H9 (cell line): ENCODE data around the gene ZNF823. TPM values are rescaled to one million over a fixed set of nuclear protein-coding genes. Genes with fewer than 3 reads are reported as not detected.

Experiments used
- DNase-seq: peaks from one replicate; pipeline ENCODE4 v3.0.0-alpha.2; 2017
- H2AFZ ChIP-seq: one replicate; pipeline ENCODE4 v1.6.1; 2013; ENCODE audit warnings: mild to moderate bottlenecking, low read length, control low read depth, moderate library complexity
- H2AK5ac ChIP-seq: 2 replicates; pipeline ENCODE4 v1.6.1; 2013; ENCODE audit warnings: low read length, control low read depth, mixed read lengths; ENCODE audit not compliant: insufficient read length
- H2BK120ac ChIP-seq: one replicate; pipeline ENCODE4 v1.6.1; 2013; ENCODE audit warnings: low read depth, mild to moderate bottlenecking, low read length, control low read depth, inconsistent platforms; ENCODE audit not compliant: poor library complexity, severe bottlenecking
- H2BK12ac ChIP-seq: 2 replicates; pipeline ENCODE4 v1.6.1; 2013; ENCODE audit warnings: low read length, control low read depth, mixed read lengths, low read depth; ENCODE audit not compliant: insufficient read length
- H2BK15ac ChIP-seq: 2 replicates; pipeline ENCODE4 v1.6.1; 2013; ENCODE audit warnings: low read depth, low read length, control low read depth
- H2BK20ac ChIP-seq: one replicate; pipeline ENCODE4 v1.6.1; 2013; ENCODE audit warnings: low read depth, mild to moderate bottlenecking, low read length, control low read depth, inconsistent platforms; ENCODE audit not compliant: poor library complexity, severe bottlenecking
- H2BK5ac ChIP-seq: 2 replicates; pipeline ENCODE4 v1.6.1; 2013; ENCODE audit warnings: low read length, control low read depth, mixed read lengths; ENCODE audit not compliant: insufficient read length
- H3K14ac ChIP-seq: 2 replicates; pipeline ENCODE4 v1.6.1; 2013; ENCODE audit warnings: low read length, control low read depth; ENCODE audit not compliant: insufficient read depth
- H3K18ac ChIP-seq: 2 replicates; pipeline ENCODE4 v1.6.1; 2013; ENCODE audit warnings: low read depth, mild to moderate bottlenecking, mixed read lengths, low read length, control low read depth; ENCODE audit not compliant: insufficient read length
- H3K23ac ChIP-seq: 2 replicates; pipeline ENCODE4 v1.6.1; 2013; ENCODE audit warnings: low read length, control low read depth, mixed read lengths, low read depth; ENCODE audit not compliant: insufficient read length
- H3K23me2 ChIP-seq: 2 replicates; pipeline ENCODE4 v1.6.1; 2013; ENCODE audit warnings: low read depth, mild to moderate bottlenecking, mixed read lengths, low read length, control low read depth; ENCODE audit not compliant: insufficient read length, poor library complexity, severe bottlenecking
- H3K27ac ChIP-seq: 2 replicates; pipeline ENCODE4 v1.5.1; 2013; ENCODE audit warnings: low read length, control low read depth, mixed read lengths, low read depth; ENCODE audit not compliant: insufficient read length
- H3K27me3 ChIP-seq: 2 replicates; pipeline ENCODE4 v1.6.1; 2013; ENCODE audit warnings: low read length, control low read depth, inconsistent platforms; ENCODE audit not compliant: insufficient read depth
- H3K4ac ChIP-seq: 2 replicates; pipeline ENCODE4 v1.6.1; 2013; ENCODE audit warnings: low read depth, mild to moderate bottlenecking, control low read depth, inconsistent platforms, low read length, moderate library complexity
- H3K4me1 ChIP-seq: 2 replicates; pipeline ENCODE4 v1.6.1; 2013; ENCODE audit warnings: low read length, control low read depth, inconsistent platforms; ENCODE audit not compliant: insufficient read depth
- H3K4me2 ChIP-seq: 2 replicates; pipeline ENCODE4 v1.6.1; 2013; ENCODE audit warnings: low read length, control low read depth, mixed read lengths; ENCODE audit not compliant: insufficient read length, insufficient read depth
- H3K56ac ChIP-seq: 2 replicates; pipeline ENCODE4 v1.6.1; 2013; ENCODE audit warnings: low read depth, mild to moderate bottlenecking, mixed read lengths, low read length, control low read depth; ENCODE audit not compliant: insufficient read length
- H3K79me1 ChIP-seq: 2 replicates; pipeline ENCODE4 v1.6.1; 2013; ENCODE audit warnings: low read depth, mild to moderate bottlenecking, moderate library complexity, low read length, control low read depth, inconsistent platforms; ENCODE audit not compliant: insufficient read depth, poor library complexity, severe bottlenecking
- H3K79me2 ChIP-seq: 2 replicates; pipeline ENCODE4 v1.6.1; 2013; ENCODE audit warnings: low read length, control low read depth, inconsistent platforms; ENCODE audit not compliant: insufficient read depth
- H3K9ac ChIP-seq: 2 replicates; pipeline ENCODE4 v1.6.1; 2013; ENCODE audit warnings: low read length, control low read depth, mixed read lengths; ENCODE audit not compliant: insufficient read length; ENCODE audit errors: extremely low read depth
- H3K9me3 ChIP-seq: one replicate; pipeline ENCODE4 v1.6.1; 2013; ENCODE audit warnings: low read depth, low read length, inconsistent platforms; ENCODE audit not compliant: control insufficient read depth
- H3T11ph ChIP-seq: one replicate; pipeline ENCODE4 v1.6.1; 2013; ENCODE audit warnings: mild to moderate bottlenecking, low read length, control low read depth, inconsistent platforms
- H4K20me1 ChIP-seq: one replicate; pipeline ENCODE4 v1.6.1; 2013; ENCODE audit not compliant: control insufficient read depth, insufficient read length, insufficient read depth
- H4K5ac ChIP-seq: 2 replicates; pipeline ENCODE4 v1.6.1; 2013; ENCODE audit warnings: low read depth, mild to moderate bottlenecking, mixed read lengths, low read length, control low read depth; ENCODE audit not compliant: insufficient read length
- H4K8ac ChIP-seq: replicated peaks from 2 replicates; pipeline ENCODE4 v1.6.1; 2013; ENCODE audit warnings: low read length, control low read depth, mixed read lengths, low read depth; ENCODE audit not compliant: insufficient read length
- H4K91ac ChIP-seq: 2 replicates; pipeline ENCODE4 v1.6.1; 2013; ENCODE audit warnings: low read depth, mild to moderate bottlenecking, moderate library complexity, mixed read lengths, low read length, control low read depth; ENCODE audit not compliant: insufficient read length
- H3K27ac Mint-ChIP-seq, 3 experiments: 2 replicates in 2 of 3; 3 replicates in 1 of 3; pipeline ENCODE4 v1.8.0; 2020 to 2021; ENCODE audit warnings: mixed read lengths in 3 of 3, mild to moderate bottlenecking in 1 of 3, moderate library complexity in 1 of 3
- H3K27me3 Mint-ChIP-seq: 2 replicates; pipeline ENCODE4 v1.8.0; 2021; ENCODE audit warnings: low read depth, mild to moderate bottlenecking, moderate library complexity, mixed read lengths
- H3K36me3 Mint-ChIP-seq, 3 experiments: 2 replicates in 2 of 3; 3 replicates in 1 of 3; pipeline ENCODE4 v1.8.0; 2020 to 2021; ENCODE audit warnings: low read depth in 3 of 3, mixed read lengths in 3 of 3; ENCODE audit not compliant: insufficient read depth in 1 of 3
- H3K4me1 Mint-ChIP-seq, 2 experiments: 2 replicates each; pipeline ENCODE4 v1.8.0; 2020; ENCODE audit warnings: mixed read lengths in 2 of 2
- H3K4me3 Mint-ChIP-seq, 2 experiments: 2 replicates in 1 of 2; 3 replicates in 1 of 2; pipeline ENCODE4 v1.8.0; 2020 to 2021; ENCODE audit warnings: mild to moderate bottlenecking in 2 of 2, mixed read lengths in 2 of 2, moderate library complexity in 1 of 2
- H3K9me3 Mint-ChIP-seq, 2 experiments: 2 replicates in 1 of 2; 3 replicates in 1 of 2; pipeline ENCODE4 v1.8.0; 2020; ENCODE audit warnings: mild to moderate bottlenecking in 2 of 2, mixed read lengths in 2 of 2, moderate library complexity in 1 of 2
- WGBS: extraction: QIAGEN DNeasy Blood & Tissue Kit; methylation state at CpG from one replicate; pipeline ENCODE4 v1.1.7; 2013; ENCODE audit warnings: missing lambda C conversion rate, low lambda C conversion rate, mixed read lengths; ENCODE audit not compliant: insufficient read length; ENCODE audit errors: extremely low coverage; 5-methylcytosine and 5-hydroxymethylcytosine counted together
- total RNA-seq: library from RNA; stranded (reverse); gene quantifications from 2 replicates; pipeline ENCODE4 v1.2.1, GENCODE V29; 2021
- TF ChIP-seq, protein P1 (sequence below): fragments of 200-600 bp; sonication (generic); conservative IDR thresholded peaks from 3 replicates; pipeline ENCODE4 v1.8.0; 2021; ENCODE audit warnings: antibody characterized with exemption, mild to moderate bottlenecking

The ZNF823 gene
- total RNA-seq, 1 experiment from 2014 or later = 2.5 TPM

DNA sequence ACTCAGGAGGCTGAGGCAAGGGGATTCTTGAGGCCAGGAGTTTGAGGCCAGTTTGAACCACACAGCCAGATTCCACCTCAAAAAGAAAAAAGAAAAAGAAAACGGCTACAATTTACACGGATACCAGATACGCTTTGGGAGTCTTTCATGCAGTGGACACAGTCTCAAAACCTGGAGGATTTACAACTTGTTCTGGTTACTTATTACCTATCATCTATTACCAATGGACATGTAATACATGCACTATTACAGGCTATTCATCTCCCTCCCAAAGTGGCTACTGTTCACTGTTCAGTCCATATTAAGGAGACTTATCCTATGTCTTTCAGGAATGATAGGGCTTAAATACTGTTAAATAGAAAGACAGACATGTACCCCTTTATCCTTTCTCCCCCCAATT lies 33.3 kb downstream of the ZNF823 start:
- Histone ChIP-seq H3K18ac (no peak overlapping the region), H3K79me1 (no peaks in the 10 kb centered on the region), H3T11ph (no peak overlapping the region), H4K91ac (no peak overlapping the region), H3K14ac (no peak overlapping the region), H4K5ac (no peak overlapping the region), H2BK120ac (no peak overlapping the region), H3K23me2 (no peaks in the 10 kb centered on the region), H2AFZ (no peak overlapping the region), H3K27ac (no peak overlapping the region), H3K79me2 (no peaks in the 10 kb centered on the region), H3K27me3 (no peaks in the 10 kb centered on the region), H3K4ac (no peak overlapping the region), H3K9ac (no peak overlapping the region), H2BK5ac (no peak overlapping the region), H4K8ac (no peak overlapping the region), H2BK15ac (no peak overlapping the region), H3K4me1 (no peaks in the 10 kb centered on the region), H2BK20ac (no peak overlapping the region), H3K56ac (no peak overlapping the region), H4K20me1 (no peaks in the 10 kb centered on the region), H3K23ac (no peak overlapping the region), H2AK5ac (no peak overlapping the region), H3K9me3 (no peaks in the 10 kb centered on the region), H2BK12ac (no peak overlapping the region), H3K4me2 (no peak overlapping the region)
- DNase-seq = no peak
- no CpG with 5 or more reads among the region's 3 CpGs for WGBS
- no peak overlapping the region for H3K27ac Mint-ChIP-seq
- no peaks in the 10 kb centered on the region for H3K4me1 Mint-ChIP-seq
- TF ChIP-seq, protein P1, sequence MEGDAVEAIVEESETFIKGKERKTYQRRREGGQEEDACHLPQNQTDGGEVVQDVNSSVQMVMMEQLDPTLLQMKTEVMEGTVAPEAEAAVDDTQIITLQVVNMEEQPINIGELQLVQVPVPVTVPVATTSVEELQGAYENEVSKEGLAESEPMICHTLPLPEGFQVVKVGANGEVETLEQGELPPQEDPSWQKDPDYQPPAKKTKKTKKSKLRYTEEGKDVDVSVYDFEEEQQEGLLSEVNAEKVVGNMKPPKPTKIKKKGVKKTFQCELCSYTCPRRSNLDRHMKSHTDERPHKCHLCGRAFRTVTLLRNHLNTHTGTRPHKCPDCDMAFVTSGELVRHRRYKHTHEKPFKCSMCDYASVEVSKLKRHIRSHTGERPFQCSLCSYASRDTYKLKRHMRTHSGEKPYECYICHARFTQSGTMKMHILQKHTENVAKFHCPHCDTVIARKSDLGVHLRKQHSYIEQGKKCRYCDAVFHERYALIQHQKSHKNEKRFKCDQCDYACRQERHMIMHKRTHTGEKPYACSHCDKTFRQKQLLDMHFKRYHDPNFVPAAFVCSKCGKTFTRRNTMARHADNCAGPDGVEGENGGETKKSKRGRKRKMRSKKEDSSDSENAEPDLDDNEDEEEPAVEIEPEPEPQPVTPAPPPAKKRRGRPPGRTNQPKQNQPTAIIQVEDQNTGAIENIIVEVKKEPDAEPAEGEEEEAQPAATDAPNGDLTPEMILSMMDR = no peak
- H3K4me3 Mint-ChIP-seq = no peak overlapping the region
- H3K9me3 Mint-ChIP-seq = peaks cover 0 to 2% of the 10 kb centered on the region in 2 experiments; a peak in 1 of 5 replicates
- H3K36me3 Mint-ChIP-seq = no peaks in the 10 kb centered on the region
- peaks cover 30% of the 10 kb centered on the region for H3K27me3 Mint-ChIP-seq
